Spleen (tissue), 11 donors: ENCODE results near the gene IGLL5. TPM values are rescaled to one million over a fixed set of nuclear protein-coding genes. Genes with fewer than 3 reads are reported as not detected.
A peak's percentile ranks its signal among the peaks of the same experiment; 100 is the strongest.

Source experiments
- DNase-seq: peaks from one replicate; pipeline ENCODE4 v3.0.0-alpha.2; 2020
- H3K27ac ChIP-seq, 8 donors: fragments of 200-600 bp; sonication (generic) in 7 of 8; 1 replicate in 4 of 8; 2 replicates in 4 of 8; pipeline versions ENCODE4 v1.5.0 to v1.8.0; 2016 to 2021; ENCODE audit warnings: inconsistent platforms in 4 of 8, mild to moderate bottlenecking in 4 of 8, moderate library complexity in 1 of 8
- H3K27me3 ChIP-seq, 7 donors: fragments of 200-600 bp; sonication (generic) in 6 of 7; replicated peaks in 1 of 7; 1 replicate in 4 of 7; 2 replicates in 3 of 7; pipeline versions ENCODE4 v1.5.0 to v1.8.0; 2016 to 2021; ENCODE audit warnings: inconsistent platforms in 3 of 7, mild to moderate bottlenecking in 1 of 7
- H3K36me3 ChIP-seq, 6 donors: fragments of 200-600 bp; sonication (generic) in 5 of 6; 1 replicate in 4 of 6; 2 replicates in 2 of 6; pipeline versions ENCODE4 v1.5.0 to v1.8.0; 2016 to 2021; ENCODE audit warnings: inconsistent platforms in 2 of 6
- H3K4me1 ChIP-seq, 6 donors: fragments of 200-600 bp; sonication (generic) in 5 of 6; 1 replicate in 3 of 6; 2 replicates in 3 of 6; pipeline versions ENCODE4 v1.5.0 to v1.8.0; 2016 to 2021; ENCODE audit warnings: inconsistent platforms in 3 of 6
- H3K4me3 ChIP-seq, 8 donors: fragments of 200-600 bp; sonication (generic) in 7 of 8; 1 replicate in 4 of 8; 2 replicates in 4 of 8; pipeline versions ENCODE4 v1.5.0 to v1.8.0; 2016 to 2021; ENCODE audit warnings: inconsistent platforms in 4 of 8, mild to moderate bottlenecking in 4 of 8, moderate library complexity in 2 of 8
- H3K9me3 ChIP-seq, 8 donors: fragments of 200-600 bp; sonication (generic) in 7 of 8; 1 replicate in 4 of 8; 2 replicates in 4 of 8; pipeline versions ENCODE4 v1.5.0 to v1.8.0; 2016 to 2021; ENCODE audit warnings: inconsistent platforms in 4 of 8
- CTCF ChIP-seq, 11 experiments: fragments of 200-600 bp in 7 of 11; fragments of 450-650 bp in 4 of 11; sonication (generic) in 4 of 11; IDR thresholded peaks in 8 of 11; conservative IDR thresholded peaks in 3 of 11; 1 replicate in 7 of 11; 2 replicates in 4 of 11; pipeline versions ENCODE4 v1.4.0 to v1.8.0; 2016 to 2021; ENCODE audit warnings: antibody characterized with exemption in 11 of 11, inconsistent platforms in 4 of 11, mild to moderate bottlenecking in 1 of 11
- POLR2A ChIP-seq, 3 donors: fragments of 450-650 bp; IDR thresholded peaks; one replicate each; pipeline ENCODE4 v1.5.1; 2017; ENCODE audit warnings: antibody characterized with exemption in 3 of 3, mild to moderate bottlenecking in 1 of 3
- POLR2AphosphoS5 ChIP-seq, 3 donors: sonication (generic); formaldehyde crosslinking; IDR thresholded peaks; one replicate each; pipeline ENCODE4 v1.5.1; 2017; ENCODE audit warnings: antibody characterized with exemption in 3 of 3
- WGBS, 5 donors: extraction: QIAGEN DNeasy Blood & Tissue Kit in 3 of 5; methylation state at CpG; one replicate each; pipeline versions ENCODE4 v1.1.5 to v1.1.7; 2013 to 2018; 5-methylcytosine and 5-hydroxymethylcytosine counted together
- intact Hi-C: fragments of 100-400 bp; cut with DNase I; formaldehyde crosslinking; loops from one replicate; pipeline ENCODE4 v1.15.0; 2023; ENCODE audit warnings: low total_unique reads
- polyA plus RNA-seq, 3 donors: library from polyadenylated mRNA; stranded (reverse); fragments of 200-250 nt; gene quantifications; one replicate each; pipeline ENCODE4 v1.2.1, GENCODE V29; 2013
- total RNA-seq, 7 donors: library from RNA; depleted of rRNA in 3 of 7; stranded (reverse); fragments of >200 nt in 3 of 7; fragmentation: NEBNext Ultra II Directional in 4 of 7; extraction: Animal tissue kit (Norgen Biotek cat#: 25700) in 4 of 7; gene quantifications; one replicate each; pipeline versions ENCODE4 v1.1.0 to v1.2.1, GENCODE V29; 2016 to 2021
- donor health status: healthy with polysubstance abuse.
- donor health status: DM: no; HTN: no; CAD: no; lungs with moderate emphysema.
- donor health status: DM: no; HTN: no; CAD: no.
- donor health status: Bipolar disorder and iron deficiency.
- donor health status: healthy.
- donor health status: DM: no; HTN: no; CAD: no.
- donor health status: DM: yes; HTN: yes; CAD: no.

Gene IGLL5
- total and polyA plus RNA-seq, 10 donors, result 55.9 to 720 (median 127) TPM

- Histone ChIP-seq H3K4me3 (no peak overlapping the region), H3K27ac (no peak overlapping the region), H3K4me1 (peaks cover 0 to 51% (median 30%) of the 10 kb centered on the region in 6 donors), H3K9me3 (peaks cover 0 to 7% (median 4%) of the 10 kb centered on the region in 8 donors), H3K27me3 (peaks cover 0 to 5% (median 0%) of the 10 kb centered on the region in 7 donors), H3K36me3 (no peaks in the 10 kb centered on the region)
- DNase-seq, result no peak
- intact Hi-C loops, result loop anchor here (10.0 kb wide), 2 partner anchors 65 to 165 kb away; no protein-coding TSS in a partner anchor
- 52 to 66% (median 55%) methylated on average over 5 of the region's 5 CpGs for WGBS, 5 donors
- TF ChIP-seq POLR2AphosphoS5 (IDR thresholded peaks at IDR 0.05) (no peak), POLR2A (IDR thresholded peaks at IDR 0.05) (no peak), CTCF (IDR thresholded peaks at IDR 0.05 in 8 of 11, conservative IDR thresholded peaks at IDR 0.05 in 3 of 11) (no peak)
Measured at GRCh38 chr22:22879675-22880155, 7.9 kb upstream of the IGLL5 start.

- DNase-seq, result no peak
- Histone ChIP-seq H3K36me3 (no peaks in the 10 kb centered on the region), H3K27ac (peak overlapping the region in 1 of 8 donors; percentile 21), H3K4me1 (peaks cover 0 to 61% (median 38%) of the 10 kb centered on the region in 6 donors), H3K4me3 (no peak overlapping the region), H3K9me3 (peaks cover 0 to under 1% (median 0%) of the 10 kb centered on the region in 8 donors), H3K27me3 (peaks cover 0 to 5% (median 0%) of the 10 kb centered on the region in 7 donors)
- 66 to 83% (median 77%) methylated on average over 5 to 9 of the region's 9 CpGs for WGBS, 5 donors
- intact Hi-C loops, result loop anchor here (10.0 kb wide), 2 partner anchors 66 to 166 kb away; no protein-coding TSS in a partner anchor
- no peak for TF ChIP-seq POLR2A (IDR thresholded peaks at IDR 0.05)
- no peak for TF ChIP-seq CTCF (IDR thresholded peaks at IDR 0.05 in 8 of 11, conservative IDR thresholded peaks at IDR 0.05 in 3 of 11)
- TF ChIP-seq POLR2AphosphoS5 (IDR thresholded peaks at IDR 0.05), result no peak
Measured at GRCh38 chr22:22880645-22881044, 7.0 kb upstream of the IGLL5 start.

GRCh38 chr22:22881116-22882000 is 6.3 kb upstream of the IGLL5 start:
- H3K27ac ChIP-seq, result peak overlapping the region in 1 of 8 donors; percentile 33
- WGBS, 5 donors, result 42 to 81% (median 63%) methylated on average over 5 to 10 of the region's 10 CpGs
- peaks cover 0 to 67% (median 38%) of the 10 kb centered on the region in 6 donors for H3K4me1 ChIP-seq
- H3K36me3 ChIP-seq, result no peaks in the 10 kb centered on the region
- no peaks in the 10 kb centered on the region for H3K9me3 ChIP-seq
- peaks cover 0 to 5% (median 0%) of the 10 kb centered on the region in 7 donors for H3K27me3 ChIP-seq
- DNase-seq, result no peak
- no peak overlapping the region for H3K4me3 ChIP-seq
- intact Hi-C loops, result loop anchor here (10.0 kb wide), 2 partner anchors 67 to 167 kb away; no protein-coding TSS in a partner anchor
- TF ChIP-seq POLR2AphosphoS5 (IDR thresholded peaks at IDR 0.05) (no peak), CTCF (IDR thresholded peaks at IDR 0.05 in 8 of 11, conservative IDR thresholded peaks at IDR 0.05 in 3 of 11) (no peak), POLR2A (IDR thresholded peaks at IDR 0.05) (no peak)
